ENCODE results near the gene WDR47.
"Not testable (repeated sequence)": the region's sequence is repeated elsewhere in the genome, so short reads cannot be mapped to it uniquely, and the experiment has no call there.

The WDR47 gene

GRCh38 chr1:108961752-108962486 lies 80.0 kb downstream of the WDR47 start:
- no peak for DNase-seq

GRCh38 chr1:108961198-108961597 lies 80.7 kb downstream of the WDR47 start:
- no peak for DNase-seq

- DNase-seq, result no peak
Measured at GRCh38 chr1:108960719-108961118, 81.2 kb downstream of the WDR47 start.

- DNase-seq, result no peak
Measured at GRCh38 chr1:108957888-108958287, 84.0 kb downstream of the WDR47 start.

- DNase-seq, result no peak
Measured at GRCh38 chr1:108955881-108956280, 86.0 kb downstream of the WDR47 start.

- no peak for DNase-seq
Measured at GRCh38 chr1:108955111-108955510, 86.8 kb downstream of the WDR47 start.

- DNase-seq, result no peak
Measured at GRCh38 chr1:108953452-108953851, 88.5 kb downstream of the WDR47 start.

- no peak for DNase-seq
Measured at GRCh38 chr1:108951242-108951641, 90.7 kb downstream of the WDR47 start.

- no peak for DNase-seq
Measured at GRCh38 chr1:108949044-108949443, 92.9 kb downstream of the WDR47 start.

GRCh38 chr1:108947871-108948525 lies 93.9 kb downstream of the WDR47 start:
- DNase-seq, result no peak

GRCh38 chr1:108936170-108936569 lies 105.7 kb downstream of the WDR47 start:
- DNase-seq, result no peak

GRCh38 chr1:108933944-108934343 lies 108.0 kb downstream of the WDR47 start:
- no peak for DNase-seq

GRCh38 chr1:108927565-108927964 lies 114.3 kb downstream of the WDR47 start:
- DNase-seq, result not testable (repeated sequence)

GRCh38 chr1:108925920-108926319 lies 116.0 kb downstream of the WDR47 start:
- no peak for DNase-seq

Measured in amniotic stem cell (primary cell).